Esophagus muscularis mucosa (tissue), 4 donors: Measurements from ENCODE around the gene IL34.

Experiments
- EP300 ChIP-seq: sonication (generic); formaldehyde crosslinking; IDR thresholded peaks from one replicate; pipeline ENCODE4 v1.6.1; 2017; ENCODE audit warnings: antibody characterized with exemption
- POLR2A ChIP-seq: fragments of 450-650 bp; IDR thresholded peaks from one replicate; pipeline ENCODE4 v1.6.1; 2017; ENCODE audit warnings: antibody characterized with exemption, moderate library complexity, mild to moderate bottlenecking, low read depth
- POLR2AphosphoS5 ChIP-seq, 2 donors: sonication (generic); formaldehyde crosslinking; IDR thresholded peaks; one replicate each; pipeline ENCODE4 v1.6.1; 2017; ENCODE audit warnings: antibody characterized with exemption in 2 of 2
- TF ChIP-seq, protein P1 (sequence below), 3 experiments: fragments of 200-600 bp in 2 of 3; fragments of 450-650 bp in 1 of 3; sonication (generic) in 2 of 3; IDR thresholded peaks; one replicate each; pipeline ENCODE4 v1.5.1; 2017 to 2019; ENCODE audit warnings: antibody characterized with exemption in 3 of 3, mild to moderate bottlenecking in 2 of 3, moderate library complexity in 1 of 3

DNA sequence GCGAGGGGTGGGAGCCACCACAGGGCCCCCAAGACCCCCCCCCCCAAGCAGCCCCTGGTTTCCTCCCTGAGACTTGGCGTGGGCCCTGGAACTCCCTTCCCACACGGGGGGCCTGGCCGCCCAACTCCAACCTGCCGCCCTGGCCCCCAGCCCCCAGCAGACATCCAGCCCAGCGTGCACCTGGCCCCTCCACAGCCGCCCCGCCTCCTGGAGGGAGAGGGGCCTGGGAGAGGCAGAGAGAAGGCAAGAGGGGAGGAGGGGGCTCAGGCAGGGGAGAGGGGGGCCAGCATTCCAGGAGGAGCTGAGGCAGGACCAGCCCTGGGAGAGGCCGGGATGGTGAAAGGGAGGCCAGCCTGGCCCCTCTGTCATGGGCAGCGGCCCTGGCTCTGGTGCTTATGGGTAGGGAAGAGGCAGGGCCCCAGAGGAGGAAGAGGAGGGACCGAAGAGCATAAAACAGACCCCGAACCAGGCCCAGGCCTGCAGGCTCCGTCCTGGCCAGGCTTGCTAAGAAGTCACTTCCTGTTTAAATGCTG, 16.7 kb downstream of the IL34 start:
- TF ChIP-seq, protein P1, sequence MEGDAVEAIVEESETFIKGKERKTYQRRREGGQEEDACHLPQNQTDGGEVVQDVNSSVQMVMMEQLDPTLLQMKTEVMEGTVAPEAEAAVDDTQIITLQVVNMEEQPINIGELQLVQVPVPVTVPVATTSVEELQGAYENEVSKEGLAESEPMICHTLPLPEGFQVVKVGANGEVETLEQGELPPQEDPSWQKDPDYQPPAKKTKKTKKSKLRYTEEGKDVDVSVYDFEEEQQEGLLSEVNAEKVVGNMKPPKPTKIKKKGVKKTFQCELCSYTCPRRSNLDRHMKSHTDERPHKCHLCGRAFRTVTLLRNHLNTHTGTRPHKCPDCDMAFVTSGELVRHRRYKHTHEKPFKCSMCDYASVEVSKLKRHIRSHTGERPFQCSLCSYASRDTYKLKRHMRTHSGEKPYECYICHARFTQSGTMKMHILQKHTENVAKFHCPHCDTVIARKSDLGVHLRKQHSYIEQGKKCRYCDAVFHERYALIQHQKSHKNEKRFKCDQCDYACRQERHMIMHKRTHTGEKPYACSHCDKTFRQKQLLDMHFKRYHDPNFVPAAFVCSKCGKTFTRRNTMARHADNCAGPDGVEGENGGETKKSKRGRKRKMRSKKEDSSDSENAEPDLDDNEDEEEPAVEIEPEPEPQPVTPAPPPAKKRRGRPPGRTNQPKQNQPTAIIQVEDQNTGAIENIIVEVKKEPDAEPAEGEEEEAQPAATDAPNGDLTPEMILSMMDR (IDR thresholded peaks at IDR 0.05): no peak
- TF ChIP-seq POLR2AphosphoS5 (IDR thresholded peaks at IDR 0.05) (no peak), POLR2A (no peak), EP300 (no peak)
